SK-N-SH (cell line): ENCODE measurements around the gene PLIN3. TPM values are rescaled to one million over a fixed set of nuclear protein-coding genes. Genes with fewer than 3 reads are reported as not detected.

Experiments
- CTCF ChIA-PET: fragments of 300-600, 350-600 bp; formaldehyde crosslinking; extraction: SDS; loops from one replicate; lab custom pipeline; 2021; lab: Yijun Ruan, JAX
- POLR2A ChIA-PET: fragments of 350-600 bp; sonication (Branson Sonifier 250); formaldehyde crosslinking; extraction: SDS; loops from one replicate; lab custom pipeline; 2020; ENCODE audit warnings: antibody characterized with exemption, inconsistent platforms; lab: Yijun Ruan, JAX
- DNase-seq: peaks from one replicate; pipeline ENCODE4 v3.0.0; 2012
- H2AFZ ChIP-seq: fragments of 200-600 bp; sonication (generic); 2 replicates; pipeline ENCODE4 v1.8.1; 2016; ENCODE audit warnings: antibody characterized with exemption, mild to moderate bottlenecking, low read depth
- H3F3A ChIP-seq: fragments of 200-600 bp; sonication (generic); replicated peaks from 2 replicates; pipeline ENCODE3; 2016; ENCODE audit warnings: antibody characterized with exemption, mild to moderate bottlenecking; ENCODE audit not compliant: insufficient read depth
- H3K27ac ChIP-seq, 2 experiments: fragments of 200-500 bp in 1 of 2; fragments of 200-600 bp in 1 of 2; sonication (Bioruptor generic) in 1 of 2; sonication (generic), shearing (Covaris generic) in 1 of 2; 2 replicates each; pipeline versions ENCODE4 v1.5.1 to v1.6.1; 2014 to 2016; ENCODE audit warnings: low read depth in 2 of 2, inconsistent platforms in 1 of 2, low read length in 1 of 2, mild to moderate bottlenecking in 1 of 2, mixed read lengths in 1 of 2
- H3K27me3 ChIP-seq: fragments of 200-600 bp; sonication (generic), shearing (Covaris generic); 2 replicates; pipeline ENCODE4 v1.6.1; 2016; ENCODE audit warnings: mixed run types; ENCODE audit not compliant: insufficient read depth
- H3K36me3 ChIP-seq, 2 experiments: fragments of 200-500 bp in 1 of 2; fragments of 200-600 bp in 1 of 2; sonication (Bioruptor generic) in 1 of 2; sonication (generic) in 1 of 2; replicated peaks in 1 of 2; 2 replicates each; pipeline versions ENCODE3 to v1.5.1; 2014 to 2016; ENCODE audit warnings: low read length in 1 of 2, mild to moderate bottlenecking in 1 of 2; ENCODE audit not compliant: insufficient read depth in 2 of 2, control insufficient read depth in 1 of 2
- H3K4me1 ChIP-seq, 2 experiments: fragments of 200-500 bp in 1 of 2; fragments of 200-600 bp in 1 of 2; sonication (Bioruptor generic) in 1 of 2; sonication (generic), shearing (Covaris generic) in 1 of 2; 2 replicates each; pipeline versions ENCODE4 v1.5.1 to v1.6.1; 2014 to 2016; ENCODE audit warnings: low read depth in 1 of 2, low read length in 1 of 2, mixed run types in 1 of 2; ENCODE audit not compliant: insufficient read depth in 2 of 2, control insufficient read depth in 1 of 2
- H3K4me2 ChIP-seq: fragments of 200-600 bp; sonication (generic), shearing (Covaris generic); 2 replicates; pipeline ENCODE4 v1.6.1; 2017; ENCODE audit warnings: mixed run types
- H3K4me3 ChIP-seq, 2 experiments: fragments of 200-500 bp in 1 of 2; fragments of 200-600 bp in 1 of 2; sonication (Bioruptor generic) in 1 of 2; sonication (generic), shearing (Covaris generic) in 1 of 2; 2 replicates each; pipeline versions ENCODE4 v1.5.1 to v1.8.1; 2014 to 2016; ENCODE audit warnings: low read depth in 2 of 2, inconsistent platforms in 1 of 2, low read length in 1 of 2, mild to moderate bottlenecking in 1 of 2, mixed read lengths in 1 of 2, moderate library complexity in 1 of 2
- H3K79me2 ChIP-seq: fragments of 200-600 bp; sonication (generic); 2 replicates; pipeline ENCODE4 v1.8.1; 2017; ENCODE audit warnings: mild to moderate bottlenecking; ENCODE audit not compliant: insufficient read depth
- H3K9ac ChIP-seq: fragments of 200-600 bp; sonication (generic); 2 replicates; pipeline ENCODE4 v1.6.1; 2017; ENCODE audit warnings: mixed run types
- H3K9me2 ChIP-seq: fragments of 200-600 bp; sonication (generic); 2 replicates; pipeline ENCODE4 v1.6.1; 2017; ENCODE audit warnings: mixed run types
- H3K9me3 ChIP-seq: fragments of 200-600 bp; sonication (generic); 2 replicates; pipeline ENCODE4 v1.6.1; 2017; ENCODE audit warnings: mixed run types, mild to moderate bottlenecking, moderate library complexity
- H4K20me1 ChIP-seq: fragments of 200-600 bp; sonication (generic); 2 replicates; pipeline ENCODE4 v1.6.1; 2017; ENCODE audit warnings: mild to moderate bottlenecking, mixed run types; ENCODE audit not compliant: insufficient read depth
- CTCF ChIP-seq: fragments of 200-600 bp; sonication (generic); IDR thresholded peaks from 2 replicates; pipeline ENCODE4 v1.6.1; 2017; ENCODE audit warnings: antibody characterized with exemption, mild to moderate bottlenecking, moderate library complexity
- ELF1 ChIP-seq: IDR thresholded peaks from 2 replicates; pipeline ENCODE4 v1.4.0; 2012
- EP300 ChIP-seq, 2 experiments: IDR thresholded peaks; 2 replicates each; pipeline versions ENCODE4 v1.4.0 to v1.6.1; 2012; ENCODE audit warnings: borderline replicate concordance in 1 of 2, low read depth in 1 of 2, low read length in 1 of 2
- EZH2phosphoT487 ChIP-seq: fragments of 200-600 bp; sonication (generic); IDR thresholded peaks from 2 replicates; pipeline ENCODE4 v1.6.1; 2017; ENCODE audit warnings: low read depth, mixed run types, mild to moderate bottlenecking, antibody characterized with exemption, moderate library complexity, borderline replicate concordance
- FOSL2 ChIP-seq: IDR thresholded peaks from 2 replicates; pipeline ENCODE4 v1.4.0; 2012; ENCODE audit warnings: low read depth, mild to moderate bottlenecking, moderate library complexity, borderline replicate concordance
- FOXJ3 ChIP-seq: sonication (generic); formaldehyde crosslinking; IDR thresholded peaks from 2 replicates; pipeline ENCODE4 v1.5.1; 2020; ENCODE audit warnings: mild to moderate bottlenecking, missing genetic modification reagents
- GABPA ChIP-seq: IDR thresholded peaks from 2 replicates; pipeline ENCODE4 v1.4.0; 2012; ENCODE audit warnings: low read depth, mild to moderate bottlenecking
- IRF3 ChIP-seq: fragments of 150-350 bp; IDR thresholded peaks from 2 replicates; pipeline ENCODE4 v1.6.1; 2016; ENCODE audit warnings: mild to moderate bottlenecking, low read depth, low read length
- MEF2A ChIP-seq: IDR thresholded peaks from 2 replicates; pipeline ENCODE4 v1.4.0; 2012; ENCODE audit warnings: low read depth, borderline replicate concordance
- MXI1 ChIP-seq: IDR thresholded peaks from 2 replicates; pipeline ENCODE4 v1.6.1; 2012; ENCODE audit warnings: mild to moderate bottlenecking, low read depth, low read length, improper control_type of control experiment
- NFIC ChIP-seq: IDR thresholded peaks from 2 replicates; pipeline ENCODE4 v1.4.0; 2012; ENCODE audit warnings: borderline replicate concordance
- POLR2AphosphoS5 ChIP-seq: IDR thresholded peaks from 2 replicates; pipeline ENCODE4 v1.6.1; 2012; ENCODE audit warnings: low read depth, low read length
- RCOR1 ChIP-seq: fragments of 150-350 bp; IDR thresholded peaks from 2 replicates; pipeline ENCODE4 v1.6.1; 2017; ENCODE audit warnings: antibody characterized with exemption, low read length
- REST ChIP-seq: IDR thresholded peaks from 2 replicates; pipeline ENCODE4 v1.6.1; 2012; ENCODE audit warnings: mild to moderate bottlenecking, low read depth, low read length, moderate library complexity
- RFX5 ChIP-seq: IDR thresholded peaks from 2 replicates; pipeline ENCODE4 v1.6.1; 2012; ENCODE audit warnings: mild to moderate bottlenecking, improper control_type of control experiment, low read length
- RXRA ChIP-seq: IDR thresholded peaks from 2 replicates; pipeline ENCODE4 v1.4.0; 2012; ENCODE audit warnings: low read depth, mild to moderate bottlenecking, borderline replicate concordance
- SIN3A ChIP-seq: IDR thresholded peaks from 2 replicates; pipeline ENCODE4 v1.6.1; 2012; ENCODE audit warnings: low read depth, mild to moderate bottlenecking, low read length, moderate library complexity, borderline replicate concordance
- SMC3 ChIP-seq: IDR thresholded peaks from 2 replicates; pipeline ENCODE4 v1.6.1; 2012; ENCODE audit warnings: low read depth, low read length, improper control_type of control experiment
- TAF1 ChIP-seq: IDR thresholded peaks from 2 replicates; pipeline ENCODE4 v1.6.1; 2012; ENCODE audit warnings: low read depth, mild to moderate bottlenecking, low read length, moderate library complexity, borderline replicate concordance
- TCF12 ChIP-seq: IDR thresholded peaks from 2 replicates; pipeline ENCODE4 v1.4.0; 2012
- TEAD4 ChIP-seq: IDR thresholded peaks from 2 replicates; pipeline ENCODE4 v1.4.0; 2012; ENCODE audit warnings: mild to moderate bottlenecking, borderline replicate concordance; ENCODE audit not compliant: insufficient read depth
- YY1 ChIP-seq: IDR thresholded peaks from 2 replicates; pipeline ENCODE4 v1.4.0; 2012; ENCODE audit warnings: low read depth, mild to moderate bottlenecking
- ZBTB33 ChIP-seq: IDR thresholded peaks from 2 replicates; pipeline ENCODE4 v1.4.0; 2012; ENCODE audit warnings: low read depth, borderline replicate concordance
- WGBS: methylation state at CpG from one replicate; pipeline ENCODE4 v1.1.6; 2017; ENCODE audit warnings: low lambda C conversion rate; 5-methylcytosine and 5-hydroxymethylcytosine counted together
- polyA plus RNA-seq, 3 experiments: library from polyadenylated mRNA; depleted of rRNA; stranded (reverse); fragments of >200 nt; gene quantifications; 2 replicates each; pipeline ENCODE4 v1.2.3, GENCODE V29; 2012

The PLIN3 gene
- polyA plus RNA-seq, 1 of the 3 experiments (the other 2 are of a cell fraction): 129 TPM

DNA sequence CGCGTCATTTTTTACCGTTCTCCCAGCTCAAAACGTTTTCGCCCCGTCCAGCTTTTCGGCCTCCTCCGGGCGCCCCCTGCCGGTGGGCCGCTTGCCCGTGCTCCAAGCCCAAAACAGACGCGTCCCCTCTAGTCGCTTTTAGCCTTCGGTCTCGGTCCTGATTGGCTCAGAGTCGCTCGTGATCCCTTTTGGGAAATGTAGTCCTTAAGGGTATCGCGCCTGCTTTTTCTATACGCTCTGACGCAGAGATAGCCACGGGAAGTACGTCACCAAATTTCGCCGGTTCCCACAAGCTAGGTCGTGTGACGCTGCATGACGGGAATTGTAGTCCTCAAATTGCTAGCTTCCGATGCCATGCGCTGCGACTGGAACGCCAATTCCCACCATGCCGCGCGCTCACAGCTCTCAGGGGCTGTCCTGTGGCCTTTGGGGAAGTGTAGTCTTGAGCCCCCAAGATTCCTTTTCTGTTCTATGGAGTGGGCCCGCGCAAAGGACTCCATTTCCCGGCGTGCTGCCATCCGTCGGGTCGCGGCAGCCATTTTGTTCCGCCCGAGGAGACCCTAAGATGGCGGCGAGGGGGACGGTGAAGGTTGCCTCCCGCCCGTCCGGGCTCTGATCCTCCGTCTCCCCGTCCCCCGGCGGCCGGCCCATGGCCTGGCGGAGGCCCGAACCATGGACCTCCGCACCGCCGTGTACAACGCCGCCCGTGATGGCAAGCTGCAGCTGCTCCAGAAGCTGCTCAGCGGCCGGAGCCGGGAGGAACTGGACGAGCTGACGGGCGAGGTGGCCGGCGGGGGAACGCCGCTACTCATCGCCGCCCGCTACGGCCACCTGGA, 76.1 kb downstream of the PLIN3 start, which contains the start of gene FEM1A:
FEM1A (plus strand) TSS at position 552 of the 836 bp plus-strand sequence; CDS start at position 673, 121 bp downstream.
- Histone ChIP-seq H3K9ac (peak within 1 kb of the TSS; percentile 90), H3K9me2 (no peaks in the 10 kb centered on the region), H3K9me3 (no peaks in the 10 kb centered on the region), H3K36me3 (peaks cover 15 to 24% of the 10 kb centered on the region in 2 experiments), H3K27ac (peak within 1 kb of the TSS; percentile 68 to 82), H3K4me3 (peak within 1 kb of the TSS; percentile 77 to 87), H3K4me1 (peaks cover 7 to 8% of the 10 kb centered on the region in 2 experiments; a peak in 2 of 4 replicates), H3K4me2 (peak within 1 kb of the TSS; percentile 92), H4K20me1 (no peaks in the 10 kb centered on the region), H3F3A (peaks cover 5% of the 10 kb centered on the region), H2AFZ (peak within 1 kb of the TSS; percentile 98), H3K79me2 (peaks cover 42% of the 10 kb centered on the region), H3K27me3 (no peaks in the 10 kb centered on the region)
- ChIA-PET POLR2A (interaction anchor here (0.6 to 2.3 kb wide), 7 partner anchors 10 to 67 kb away, joined by 3 to 22 read pairs (median 4); partner anchors contain the start of gene DPP9), CTCF (interaction anchor here (0.5 to 6.0 kb wide), 31 partner anchors 9 to 252 kb away, joined by 3 to 350 read pairs (median 5); partner anchors contain the start of genes DPP9, LRG1 and PLIN3)
- peak; percentile 93 for DNase-seq
- under 1% methylated on average over 60 of the region's 80 CpGs for whole genome bisulfite sequencing
- TF ChIP-seq RCOR1 (0 out of 2 replicates have a peak, but pooled peaks have one; percentile 41), ZBTB33 (no peak), MEF2A (no peak), IRF3 (no peak), EP300 (IDR thresholded peaks at IDR 0.05; ENCODE audit: borderline replicate concordance in 1 of 2, low read depth in 1 of 2, low read length in 1 of 2) (no peak), TAF1 (peak; percentile 76), YY1 (peak; percentile 99), TCF12 (no peak), NFIC (no peak), POLR2AphosphoS5 (peak; percentile 74), EZH2phosphoT487 (no peak), RFX5 (peak; percentile 57; the same call in 1 of the 2 replicates), SIN3A (no peak), RXRA (no peak), GABPA (peak; percentile 91), REST (no peak), MXI1 (peak; percentile 59), FOSL2 (no peak), FOXJ3 (CRISPR knock-in tag) (no peak), SMC3 (peak; percentile 99), ELF1 (peak; percentile 67), TEAD4 (peak; percentile 98), CTCF (peak; percentile 99)
